GM21576 (cell line): Measurements from ENCODE around the gene TLE3.

Experiments used
- ATAC-seq: cut with Tn5 transposase; IDR thresholded peaks from one replicate; pipeline ENCODE4 v1.9.1; 2021; ENCODE audit warnings: mild to moderate bottlenecking, moderate library complexity; ENCODE audit not compliant: unreplicated experiment

The TLE3 gene

GRCh38 chr15:70014860-70015490 lies 82.7 kb downstream of the TLE3 start:
- ATAC-seq = peak; percentile 73

- ATAC-seq = no peak
Observed at GRCh38 chr15:70014331-70014730, 83.4 kb downstream of the TLE3 start.

- no peak for ATAC-seq
Observed at GRCh38 chr15:70013656-70014313, 83.9 kb downstream of the TLE3 start.

GRCh38 chr15:70012895-70013294 lies 84.8 kb downstream of the TLE3 start:
- ATAC-seq = no peak

- ATAC-seq = no peak
Observed at GRCh38 chr15:70008697-70009290, 88.9 kb downstream of the TLE3 start.

GRCh38 chr15:70006259-70007147 lies 91.2 kb downstream of the TLE3 start:
- ATAC-seq = no peak

- ATAC-seq = no peak
Observed at GRCh38 chr15:70004826-70005225, 92.9 kb downstream of the TLE3 start.

GRCh38 chr15:70002897-70003296 lies 94.8 kb downstream of the TLE3 start:
- ATAC-seq = no peak

- no peak for ATAC-seq
Observed at GRCh38 chr15:70001859-70002258, 95.9 kb downstream of the TLE3 start.

GRCh38 chr15:69999392-70000085 lies 98.2 kb downstream of the TLE3 start:
- ATAC-seq = no peak

- ATAC-seq = no peak
Observed at GRCh38 chr15:69998541-69999391, 99.0 kb downstream of the TLE3 start.

GRCh38 chr15:69997813-69998212 lies 99.9 kb downstream of the TLE3 start:
- no peak for ATAC-seq
